ENCODE data around the gene RASGRP1. TPM values are rescaled to one million over a fixed set of nuclear protein-coding genes. Genes with fewer than 3 reads are reported as not detected.

RASGRP1 gene
- total RNA-seq, 1 experiment from 2014 or later: 0.85 TPM

- Histone ChIP-seq H2BK20ac (ENCODE audit: low read depth, low read length, poor library complexity, severe bottlenecking) (no peak overlapping the region), H3K14ac (ENCODE audit: insufficient read depth, low read length) (no peak overlapping the region), H2BK15ac (ENCODE audit: low read depth, low read length) (no peak overlapping the region), H2BK120ac (ENCODE audit: low read depth, low read length, poor library complexity, severe bottlenecking) (no peak overlapping the region), H3K9me3 (ENCODE audit: control insufficient read depth, low read depth, low read length) (no peaks in the 10 kb centered on the region), H3K56ac (ENCODE audit: insufficient read length, low read depth, low read length) (no peak overlapping the region), H4K91ac (ENCODE audit: insufficient read length, low read depth, low read length) (no peak overlapping the region), H3K23me2 (ENCODE audit: insufficient read length, low read depth, low read length, poor library complexity, severe bottlenecking) (no peaks in the 10 kb centered on the region), H4K8ac (replicated peaks; ENCODE audit: insufficient read length, low read depth, low read length) (no peak overlapping the region), H3K23ac (ENCODE audit: insufficient read length, low read depth, low read length) (no peak overlapping the region), H3K27me3 (ENCODE audit: insufficient read depth, low read length) (no peaks in the 10 kb centered on the region), H3K79me1 (ENCODE audit: insufficient read depth, low read depth, low read length, poor library complexity, severe bottlenecking) (no peaks in the 10 kb centered on the region), H3K18ac (ENCODE audit: insufficient read length, low read depth, low read length) (no peak overlapping the region), H4K5ac (ENCODE audit: insufficient read length, low read depth, low read length) (no peak overlapping the region), H3K4ac (ENCODE audit: low read depth, low read length) (no peak overlapping the region), H2AK5ac (ENCODE audit: insufficient read length, low read length) (no peak overlapping the region), H3K4me1 (ENCODE audit: insufficient read depth, low read length) (no peaks in the 10 kb centered on the region), H2BK12ac (ENCODE audit: insufficient read length, low read depth, low read length) (no peak overlapping the region), H2BK5ac (ENCODE audit: insufficient read length, low read length) (no peak overlapping the region), H3K79me2 (ENCODE audit: insufficient read depth, low read length) (no peaks in the 10 kb centered on the region), H3K27ac (ENCODE audit: insufficient read length, low read depth, low read length) (no peak overlapping the region), H3K9ac (ENCODE audit: extremely low read depth, insufficient read length, low read length) (no peak overlapping the region), H4K20me1 (ENCODE audit: control insufficient read depth, insufficient read depth, insufficient read length) (no peaks in the 10 kb centered on the region), H3K4me2 (ENCODE audit: insufficient read depth, insufficient read length, low read length) (no peak overlapping the region), H3T11ph (ENCODE audit: low read length) (no peak overlapping the region), H2AFZ (ENCODE audit: low read length) (no peak overlapping the region)
- H3K36me3 Mint-ChIP-seq (ENCODE audit: insufficient read depth in 1 of 3, low read depth in 3 of 3): no peaks in the 10 kb centered on the region
- no peak for DNase-seq
- H3K27me3 Mint-ChIP-seq (ENCODE audit: low read depth): no peaks in the 10 kb centered on the region; the same call in 1 of the 2 replicates
- no peaks in the 10 kb centered on the region for H3K9me3 Mint-ChIP-seq
- no peak overlapping the region for H3K4me3 Mint-ChIP-seq
- peak overlapping the region in 1 of 3 experiments; percentile 36; a peak in 1 of 7 replicates for H3K27ac Mint-ChIP-seq
- no CpG with 5 or more reads among the region's 1 CpG for WGBS (ENCODE audit: extremely low coverage, insufficient read length, low lambda C conversion rate)
- H3K4me1 Mint-ChIP-seq: peaks cover 0 to 7% of the 10 kb centered on the region in 2 experiments; a peak in 2 of 4 replicates
- TF ChIP-seq CTCF (conservative IDR thresholded peaks at IDR 0.05): no peak
Observed at GRCh38 chr15:38530113-38530512, 34.5 kb downstream of the RASGRP1 start.
